Left kidney (tissue), 2 donors: Measurements from ENCODE around the gene MUC13. TPM values are rescaled to one million over a fixed set of nuclear protein-coding genes. Genes with fewer than 3 reads are reported as not detected.

Experiments used
- DNase-seq: peaks from one replicate; pipeline ENCODE4 v3.0.0-alpha.2; 2013
- polyA plus RNA-seq: library from polyadenylated mRNA; unstranded; fragments of 120-200 nt; gene quantifications from one replicate; pipeline ENCODE4 v1.2.1, GENCODE V29; 2013; ENCODE audit not compliant: insufficient read length

The MUC13 gene
- polyA plus RNA-seq, 1 donor: not detected

GRCh38 chr3:124903896-124904834 lies 30.4 kb downstream of the MUC13 start:
- DNase-seq: no peak

GRCh38 chr3:124896824-124897526 lies 37.6 kb downstream of the MUC13 start:
- no peak for DNase-seq

GRCh38 chr3:124895756-124896155 lies 38.8 kb downstream of the MUC13 start:
- no peak for DNase-seq

- no peak for DNase-seq
Observed at GRCh38 chr3:124893526-124893925, 41.0 kb downstream of the MUC13 start.

- DNase-seq: no peak
Observed at GRCh38 chr3:124890573-124891190, 43.9 kb downstream of the MUC13 start.

- no peak for DNase-seq
Observed at GRCh38 chr3:124888482-124889441, 45.8 kb downstream of the MUC13 start.

GRCh38 chr3:124887932-124888298 lies 46.6 kb downstream of the MUC13 start:
- DNase-seq: no peak

- DNase-seq: peak; percentile 80
Observed at GRCh38 chr3:124887177-124887931, 47.2 kb downstream of the MUC13 start, which contains the start of gene ITGB5. Gene ITGB5, minus strand, starts transcription at chr3:124887365. Its CDS starts 365 bp downstream, at chr3:124887000.

GRCh38 chr3:124886168-124887056 lies 48.1 kb downstream of the MUC13 start:
- peak; percentile 22 for DNase-seq

GRCh38 chr3:124885466-124886167 lies 48.9 kb downstream of the MUC13 start:
- peak; percentile 33 for DNase-seq

- DNase-seq: no peak
Observed at GRCh38 chr3:124884474-124885101, 50.0 kb downstream of the MUC13 start.

- DNase-seq: no peak
Observed at GRCh38 chr3:124883766-124884473, 50.6 kb downstream of the MUC13 start.

- no peak for DNase-seq
Observed at GRCh38 chr3:124882816-124883747, 51.5 kb downstream of the MUC13 start.

- no peak for DNase-seq
Observed at GRCh38 chr3:124881976-124882697, 52.4 kb downstream of the MUC13 start.

- no peak for DNase-seq
Observed at GRCh38 chr3:124879337-124879680, 55.2 kb downstream of the MUC13 start.
